Measurements from ENCODE around the gene SPECC1. TPM values are rescaled to one million over a fixed set of nuclear protein-coding genes. Genes with fewer than 3 reads are reported as not detected.
A peak's percentile ranks its signal among the peaks of the same experiment; 100 is the strongest.

Gene SPECC1
- polyA plus RNA-seq, 3 donors: 36.0 to 58.4 (median 50.5) TPM

- Histone ChIP-seq H4K20me1 (ENCODE audit: insufficient read depth, low read length) (peaks cover 75% of the 10 kb centered on the region), H3K9ac (ENCODE audit: insufficient read depth, low read length, poor library complexity, severe bottlenecking) (no peak overlapping the region), H3K4me2 (replicated peaks; ENCODE audit: extremely low read depth, low read length, poor library complexity, severe bottlenecking) (no peak overlapping the region), H3K36me3 (replicated peaks in 1 of 2; ENCODE audit: control insufficient read depth in 1 of 2, insufficient read depth in 2 of 2, low read length in 2 of 2) (peaks cover 3 to 10% of the 10 kb centered on the region in 2 donors), H3K27ac (ENCODE audit: low read depth in 1 of 2, low read length in 2 of 2) (no peak overlapping the region), H3K9me3 (replicated peaks in 1 of 2; ENCODE audit: control insufficient read depth in 1 of 2, insufficient read depth in 1 of 2, low read length in 2 of 2) (no peaks in the 10 kb centered on the region), H2AFZ (ENCODE audit: insufficient read depth, low read depth, low read length, poor library complexity, severe bottlenecking) (no peak overlapping the region), H3K79me2 (ENCODE audit: insufficient read depth, low read length) (peaks cover 47% of the 10 kb centered on the region), H3K4me3 (replicated peaks in 1 of 3; ENCODE audit: low read depth in 2 of 3, low read length in 3 of 3) (no peak overlapping the region), H3K27me3 (ENCODE audit: control insufficient read depth in 2 of 2, insufficient read depth in 2 of 2, low read length in 2 of 2) (no peaks in the 10 kb centered on the region), H3K4me1 (ENCODE audit: control insufficient read depth in 1 of 2, insufficient read depth in 2 of 2, low read length in 2 of 2) (peaks cover 9 to 17% of the 10 kb centered on the region in 2 donors)
- peaks cover 16% of the 10 kb centered on the region for H3K4me1 Mint-ChIP-seq
- no peak for DNase-seq
- H3K36me3 Mint-ChIP-seq: peaks cover 10 to 33% of the 10 kb centered on the region in 2 donors
- peak overlapping the region in 1 of 7 donors; percentile 69 for H3K27ac Mint-ChIP-seq
- no peak overlapping the region for H3K4me3 Mint-ChIP-seq
- peaks cover 0 to 2% (median 2%) of the 10 kb centered on the region in 3 donors for H3K27me3 Mint-ChIP-seq (ENCODE audit: low read depth in 3 of 3)
- TF ChIP-seq CTCF (IDR thresholded peaks at IDR 0.05): no peak
- intact Hi-C loops (cut with micrococcal nuclease): no loop called here
- no CpG with 5 or more reads among the region's 1 CpG for WGBS (ENCODE audit: insufficient coverage)
- no peaks in the 10 kb centered on the region for H3K9me3 Mint-ChIP-seq
Observed at GRCh38 chr17:20180661-20181060, 171.5 kb downstream of the SPECC1 start.

DNA sequence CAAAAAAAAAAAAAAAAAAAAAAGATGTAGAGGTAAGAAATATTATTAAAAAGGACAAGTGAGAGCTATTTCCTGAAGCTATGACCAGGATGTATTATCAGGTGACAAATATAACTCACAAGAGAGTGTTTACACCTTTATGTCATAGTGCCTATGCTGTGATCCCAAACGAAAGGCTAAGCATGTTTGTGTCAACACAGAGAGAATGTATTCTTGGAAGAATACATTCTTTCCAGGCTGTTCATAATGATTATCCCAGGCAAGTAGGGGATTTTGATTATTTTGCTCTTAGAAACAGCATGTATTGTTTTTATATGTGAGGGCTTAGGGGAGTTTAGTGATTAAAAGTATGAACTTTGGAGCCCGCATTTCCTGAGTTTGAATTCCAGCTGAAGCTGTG is 175.0 kb downstream of the SPECC1 start:
- Histone ChIP-seq H3K27me3 (ENCODE audit: control insufficient read depth in 2 of 2, insufficient read depth in 2 of 2, low read length in 2 of 2) (no peaks in the 10 kb centered on the region), H4K20me1 (ENCODE audit: insufficient read depth, low read length) (peaks cover 79% of the 10 kb centered on the region), H3K4me2 (replicated peaks; ENCODE audit: extremely low read depth, low read length, poor library complexity, severe bottlenecking) (no peak overlapping the region), H3K36me3 (replicated peaks in 1 of 2; ENCODE audit: control insufficient read depth in 1 of 2, insufficient read depth in 2 of 2, low read length in 2 of 2) (peaks cover 3 to 37% of the 10 kb centered on the region in 2 donors), H3K9ac (ENCODE audit: insufficient read depth, low read length, poor library complexity, severe bottlenecking) (no peak overlapping the region), H3K79me2 (ENCODE audit: insufficient read depth, low read length) (peaks cover 56% of the 10 kb centered on the region), H2AFZ (ENCODE audit: insufficient read depth, low read depth, low read length, poor library complexity, severe bottlenecking) (no peak overlapping the region), H3K9me3 (replicated peaks in 1 of 2; ENCODE audit: control insufficient read depth in 1 of 2, insufficient read depth in 1 of 2, low read length in 2 of 2) (no peaks in the 10 kb centered on the region), H3K4me3 (replicated peaks in 1 of 3; ENCODE audit: low read depth in 2 of 3, low read length in 3 of 3) (no peak overlapping the region), H3K27ac (ENCODE audit: low read depth in 1 of 2, low read length in 2 of 2) (no peak overlapping the region), H3K4me1 (ENCODE audit: control insufficient read depth in 1 of 2, insufficient read depth in 2 of 2, low read length in 2 of 2) (peaks cover 9 to 17% of the 10 kb centered on the region in 2 donors)
- peak overlapping the region in 1 of 7 donors; percentile 70 for H3K27ac Mint-ChIP-seq
- no peaks in the 10 kb centered on the region for H3K9me3 Mint-ChIP-seq
- H3K4me1 Mint-ChIP-seq: peaks cover 16% of the 10 kb centered on the region
- no peak for TF ChIP-seq CTCF (IDR thresholded peaks at IDR 0.05)
- WGBS (ENCODE audit: insufficient coverage): 100% methylated on average over 1 of the region's 2 CpGs
- H3K36me3 Mint-ChIP-seq: peaks cover 11 to 34% of the 10 kb centered on the region in 2 donors
- H3K27me3 Mint-ChIP-seq (ENCODE audit: low read depth in 3 of 3): peaks cover 0 to 2% (median 2%) of the 10 kb centered on the region in 3 donors
- no peak for DNase-seq
- intact Hi-C loops (cut with micrococcal nuclease): no loop called here
- no peak overlapping the region for H3K4me3 Mint-ChIP-seq
